Cerebellar nuclear complex (tissue), 1 donor: ENCODE measurements around the gene BCL6B.
A peak's percentile ranks its signal among the peaks of the same experiment; 100 is the strongest.
"Not testable (repeated sequence)": the region's sequence is repeated elsewhere in the genome, so short reads cannot be mapped to it uniquely, and the experiment has no call there.

Experiments used
- DNase-seq, 2 experiments: peaks; one replicate each; lab custom pipeline; 2025; lab: John Stamatoyannopoulos, UW

The BCL6B gene

GRCh38 chr17:7027335-7027734 lies 4.5 kb downstream of the BCL6B start:
- no peak for DNase-seq

GRCh38 chr17:7029096-7029495 lies 6.2 kb downstream of the BCL6B start:
- no peak for DNase-seq

DNA sequence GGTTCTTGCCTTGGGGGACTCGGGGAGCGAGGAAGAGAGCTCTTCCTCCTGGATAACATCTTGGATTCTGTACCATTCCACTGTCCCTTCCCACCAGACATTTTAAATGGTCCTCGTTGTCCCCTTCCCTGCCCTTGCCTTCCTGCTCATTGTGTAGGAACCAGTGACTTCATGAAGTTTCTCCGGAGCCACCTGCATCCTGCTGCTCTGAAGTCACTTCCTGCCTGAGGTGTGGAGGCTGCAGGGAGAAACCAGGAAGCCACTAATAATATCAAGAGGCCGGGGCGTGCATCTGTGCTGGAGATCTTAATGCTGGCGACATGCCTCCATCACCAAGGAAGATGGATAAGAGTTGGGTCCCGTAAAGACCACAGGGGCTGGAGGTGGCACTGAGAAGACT lies 6.8 kb downstream of the BCL6B start:
- DNase-seq: no peak

GRCh38 chr17:7034955-7035590 lies 12.2 kb downstream of the BCL6B start:
- no peak for DNase-seq

- peak; percentile 77 to 90 for DNase-seq
Measured at GRCh38 chr17:7035591-7036368, 12.9 kb downstream of the BCL6B start, which contains the start of gene SLC16A13. Gene SLC16A13 (plus strand): TSS chr17:7036015. CDS start chr17:7036383, 368 bp downstream.

DNA sequence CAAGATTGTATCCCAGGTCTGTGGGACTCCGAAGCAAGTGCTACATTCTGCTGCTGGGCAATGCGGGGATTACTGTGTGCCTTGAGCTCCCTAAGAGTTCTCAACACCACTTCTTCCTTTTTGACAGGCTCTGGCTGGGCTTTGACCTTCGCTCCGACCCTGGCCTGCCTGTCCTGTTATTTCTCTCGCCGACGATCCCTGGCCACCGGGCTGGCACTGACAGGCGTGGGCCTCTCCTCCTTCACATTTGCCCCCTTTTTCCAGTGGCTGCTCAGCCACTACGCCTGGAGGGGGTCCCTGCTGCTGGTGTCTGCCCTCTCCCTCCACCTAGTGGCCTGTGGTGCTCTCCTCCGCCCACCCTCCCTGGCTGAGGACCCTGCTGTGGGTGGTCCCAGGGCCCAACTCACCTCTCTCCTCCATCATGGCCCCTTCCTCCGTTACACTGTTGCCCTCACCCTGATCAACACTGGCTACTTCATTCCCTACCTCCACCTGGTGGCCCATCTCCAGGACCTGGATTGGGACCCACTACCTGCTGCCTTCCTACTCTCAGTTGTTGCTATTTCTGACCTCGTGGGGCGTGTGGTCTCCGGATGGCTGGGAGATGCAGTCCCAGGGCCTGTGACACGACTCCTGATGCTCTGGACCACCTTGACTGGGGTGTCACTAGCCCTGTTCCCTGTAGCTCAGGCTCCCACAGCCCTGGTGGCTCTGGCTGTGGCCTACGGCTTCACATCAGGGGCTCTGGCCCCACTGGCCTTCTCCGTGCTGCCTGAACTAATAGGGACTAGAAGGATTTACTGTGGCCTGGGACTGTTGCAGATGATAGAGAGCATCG lies 15.4 kb downstream of the BCL6B start:
- no peak for DNase-seq

DNA sequence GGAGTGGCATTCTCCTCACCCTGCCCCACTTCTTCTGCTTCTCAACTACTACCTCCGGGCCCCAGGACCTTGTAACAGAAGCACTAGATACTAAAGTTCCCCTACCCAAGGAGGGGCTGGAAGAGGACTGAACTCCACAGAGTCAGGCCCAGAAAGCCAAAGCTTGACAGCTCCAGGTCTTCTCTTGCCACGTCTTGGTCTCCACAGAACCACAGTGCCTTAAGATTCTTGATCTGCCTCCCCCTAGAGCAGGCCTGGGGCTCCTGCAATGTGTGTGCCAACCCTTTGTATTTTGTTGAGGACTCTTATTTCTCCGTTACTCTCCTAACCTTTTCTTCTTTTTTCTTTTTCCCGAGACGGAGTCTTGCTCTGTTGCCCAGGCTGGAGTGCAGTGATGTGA lies 17.0 kb downstream of the BCL6B start:
- no peak for DNase-seq

- DNase-seq: no peak
Measured at GRCh38 chr17:7041607-7042500, 19.0 kb downstream of the BCL6B start.

GRCh38 chr17:7042501-7043181 lies 19.8 kb downstream of the BCL6B start:
- DNase-seq: no peak

GRCh38 chr17:7043182-7043496 lies 20.3 kb downstream of the BCL6B start:
- DNase-seq: no peak

DNA sequence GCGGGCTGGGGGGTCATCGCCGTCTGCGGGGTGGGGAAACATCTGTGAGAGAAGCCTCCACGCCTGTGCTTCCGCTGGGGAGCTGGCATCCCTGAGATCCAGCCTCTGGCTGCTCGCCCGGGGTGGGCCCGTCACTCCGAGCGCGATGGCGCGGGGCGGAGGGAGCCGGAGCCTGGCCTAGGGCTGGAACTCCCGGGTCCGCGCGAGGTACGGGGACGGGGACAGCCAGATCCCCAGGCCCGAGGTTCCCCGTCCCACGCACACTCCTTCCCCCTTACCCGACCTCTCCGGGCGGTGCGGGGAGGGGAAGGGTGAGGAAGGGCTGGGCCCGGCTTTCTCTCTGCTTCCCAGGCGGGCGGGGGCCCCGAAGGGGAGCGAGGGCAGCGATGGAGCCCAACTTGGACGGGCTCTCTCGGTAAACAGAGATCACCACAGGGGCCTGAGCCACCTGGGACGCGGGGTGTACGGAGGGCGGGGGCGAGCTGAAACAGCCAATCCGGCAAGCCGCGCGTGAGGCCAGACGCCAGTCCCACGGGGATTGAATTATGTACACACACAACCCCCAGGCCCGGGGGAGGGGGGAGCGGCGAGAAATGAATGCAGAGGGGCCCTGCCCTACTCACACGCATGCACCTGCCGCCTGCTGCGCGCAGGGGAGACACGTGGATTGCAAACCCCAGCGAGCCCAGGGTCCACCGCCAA lies 20.8 kb downstream of the BCL6B start, which contains the start of gene SLC16A11:
SLC16A11 (minus strand) TSS at position 596 of the 702 bp plus-strand sequence; CDS start at position 17, 579 bp downstream.
- no peak for DNase-seq

GRCh38 chr17:7045492-7046126 lies 22.8 kb downstream of the BCL6B start:
- peak; percentile 34 to 73 for DNase-seq

- DNase-seq: peak in 1 of 2 experiments; percentile 73
Measured at GRCh38 chr17:7046127-7046724, 23.4 kb downstream of the BCL6B start.

DNA sequence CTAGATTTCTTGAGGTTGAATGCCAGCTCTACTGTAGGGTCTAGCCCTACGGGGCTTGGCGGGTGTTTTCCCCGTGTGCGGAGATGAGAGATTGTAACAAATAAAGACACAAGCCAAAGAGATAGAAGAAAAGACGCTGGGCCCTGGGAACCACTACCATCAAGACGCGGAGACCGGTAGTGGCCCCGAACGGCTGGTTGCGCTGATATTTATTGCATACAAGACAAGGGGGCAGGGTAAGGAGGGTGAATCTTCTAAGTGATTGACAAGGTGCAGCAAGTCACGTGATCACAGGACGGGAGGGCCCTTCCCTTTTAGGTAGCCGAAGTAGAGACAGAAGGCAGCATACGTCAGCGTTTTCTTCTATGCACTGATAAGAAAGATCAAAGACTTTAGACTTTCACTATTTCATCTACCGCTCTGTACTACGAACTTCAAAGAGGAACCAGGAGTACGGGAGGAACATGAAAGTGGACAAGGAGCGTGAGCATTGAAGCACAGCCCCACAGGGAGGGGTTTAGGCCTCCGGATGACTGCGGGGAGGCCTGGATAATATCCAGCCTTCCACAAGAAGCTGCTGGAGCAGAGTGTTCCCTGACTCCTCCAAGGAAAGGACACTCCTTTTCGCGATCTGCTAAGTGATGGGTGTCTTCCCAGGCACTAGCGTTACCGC lies 24.0 kb downstream of the BCL6B start:
- not testable (repeated sequence) for DNase-seq

DNA sequence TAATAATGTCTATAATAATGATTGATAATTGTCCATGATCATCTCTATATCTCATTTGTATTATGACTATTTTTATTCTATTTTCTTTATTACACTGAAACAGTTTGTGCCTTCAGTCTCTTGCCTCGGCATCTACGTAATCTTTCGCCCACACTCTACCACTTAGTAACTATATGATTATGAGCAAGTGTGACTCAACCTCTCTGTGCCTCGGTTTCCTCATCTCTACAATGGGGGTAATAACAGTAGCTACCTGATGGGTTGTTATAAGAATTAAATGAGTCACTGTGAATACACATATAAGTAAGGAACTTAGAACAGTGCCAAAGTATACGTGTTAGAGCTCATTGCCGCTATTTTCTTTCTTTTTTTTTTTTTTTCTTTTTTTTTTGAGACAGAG lies 24.7 kb downstream of the BCL6B start:
- DNase-seq: no peak

GRCh38 chr17:7048968-7049367 lies 26.1 kb downstream of the BCL6B start:
- DNase-seq: no peak

GRCh38 chr17:7050583-7050982 lies 27.7 kb downstream of the BCL6B start:
- DNase-seq: not testable (repeated sequence)

DNA sequence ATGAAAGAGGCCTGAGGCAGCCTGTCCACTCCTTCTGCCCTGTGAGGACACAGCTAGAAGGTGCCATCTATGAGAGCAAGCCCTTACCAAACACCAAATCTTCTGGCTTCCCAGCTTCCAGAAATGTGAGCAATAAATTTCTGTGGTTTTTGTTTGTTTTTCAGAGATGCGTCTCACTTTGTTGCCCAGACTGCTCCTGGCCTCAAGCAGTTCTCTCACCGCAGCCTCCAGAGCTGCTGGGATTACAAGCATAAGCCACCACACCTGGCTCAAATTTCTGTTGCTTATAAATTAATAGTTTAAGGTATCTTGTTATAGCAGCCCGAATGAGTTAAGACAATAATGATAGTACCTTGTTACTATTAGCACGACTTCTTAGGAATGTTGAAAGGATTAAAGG lies 33.5 kb downstream of the BCL6B start:
- no peak for DNase-seq
